HG02759 (cell line): Measurements from ENCODE around the gene BCL2L2.

Experiments used
- ATAC-seq: cut with Tn5 transposase; IDR thresholded peaks from one replicate; pipeline ENCODE4 v1.9.1; 2021; ENCODE audit warnings: mild to moderate bottlenecking, moderate library complexity; ENCODE audit not compliant: unreplicated experiment

Gene BCL2L2

GRCh38 chr14:23299211-23299957 is 7.2 kb upstream of the BCL2L2 start:
- ATAC-seq: no peak

GRCh38 chr14:23299986-23300686 is 6.5 kb upstream of the BCL2L2 start:
- ATAC-seq: no peak

DNA sequence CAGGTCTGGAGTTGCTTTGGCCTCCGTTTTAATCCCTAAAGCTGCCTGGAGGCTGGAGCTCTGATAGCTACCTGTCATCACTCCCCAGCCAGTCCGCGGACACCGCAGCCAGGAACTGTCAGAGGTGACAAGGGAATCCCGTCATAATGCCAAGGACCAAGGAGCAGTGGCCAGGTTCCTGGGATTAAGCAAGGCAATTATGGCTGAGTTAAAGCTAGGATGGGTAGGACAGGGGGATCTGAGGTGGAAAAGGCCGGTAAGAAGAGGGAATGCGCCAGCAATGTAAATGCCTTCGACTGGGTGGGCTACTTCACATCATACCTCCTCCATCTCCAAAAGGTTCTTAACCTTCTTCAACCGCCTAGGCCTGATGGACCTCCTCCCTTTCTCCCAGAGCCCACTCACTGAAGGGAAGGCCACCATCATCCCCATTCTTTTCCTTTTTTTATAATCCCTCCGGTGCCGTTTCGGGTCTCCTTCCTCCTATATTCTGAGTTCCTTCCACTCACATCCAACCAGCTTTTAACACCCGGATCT is 5.9 kb upstream of the BCL2L2 start:
- no peak for ATAC-seq

- peak; percentile 79 for ATAC-seq
Measured at GRCh38 chr14:23301288-23301968, 5.2 kb upstream of the BCL2L2 start.

DNA sequence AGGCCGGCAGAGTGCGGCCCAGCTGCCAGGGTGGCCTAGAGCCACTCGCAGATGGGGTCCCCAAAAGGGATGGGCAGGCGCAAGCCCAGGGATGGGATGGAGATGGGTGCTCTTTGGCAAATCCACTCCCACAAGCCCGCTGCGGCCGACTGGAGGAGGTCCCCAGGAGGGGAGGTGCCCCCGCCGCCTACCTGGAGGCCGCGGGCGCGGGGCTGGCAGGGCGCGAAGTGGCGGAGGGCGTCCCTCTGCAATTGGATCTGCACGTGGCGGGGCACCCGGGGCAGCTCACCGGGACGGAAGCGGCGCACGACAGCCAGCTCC is 4.7 kb upstream of the BCL2L2 start:
- ATAC-seq: peak; percentile 15

GRCh38 chr14:23302290-23303225 is 4.1 kb upstream of the BCL2L2 start, which contains the start of gene PPP1R3E:
PPP1R3E (minus strand) TSS chr14:23302859; CDS start chr14:23302576, 283 bp downstream.
- peak; percentile 36 for ATAC-seq

GRCh38 chr14:23307146-23307530 is 505 bp downstream of the BCL2L2 start:
- no peak for ATAC-seq

GRCh38 chr14:23307687-23308644 is 1.3 kb downstream of the BCL2L2 start:
- ATAC-seq: no peak

DNA sequence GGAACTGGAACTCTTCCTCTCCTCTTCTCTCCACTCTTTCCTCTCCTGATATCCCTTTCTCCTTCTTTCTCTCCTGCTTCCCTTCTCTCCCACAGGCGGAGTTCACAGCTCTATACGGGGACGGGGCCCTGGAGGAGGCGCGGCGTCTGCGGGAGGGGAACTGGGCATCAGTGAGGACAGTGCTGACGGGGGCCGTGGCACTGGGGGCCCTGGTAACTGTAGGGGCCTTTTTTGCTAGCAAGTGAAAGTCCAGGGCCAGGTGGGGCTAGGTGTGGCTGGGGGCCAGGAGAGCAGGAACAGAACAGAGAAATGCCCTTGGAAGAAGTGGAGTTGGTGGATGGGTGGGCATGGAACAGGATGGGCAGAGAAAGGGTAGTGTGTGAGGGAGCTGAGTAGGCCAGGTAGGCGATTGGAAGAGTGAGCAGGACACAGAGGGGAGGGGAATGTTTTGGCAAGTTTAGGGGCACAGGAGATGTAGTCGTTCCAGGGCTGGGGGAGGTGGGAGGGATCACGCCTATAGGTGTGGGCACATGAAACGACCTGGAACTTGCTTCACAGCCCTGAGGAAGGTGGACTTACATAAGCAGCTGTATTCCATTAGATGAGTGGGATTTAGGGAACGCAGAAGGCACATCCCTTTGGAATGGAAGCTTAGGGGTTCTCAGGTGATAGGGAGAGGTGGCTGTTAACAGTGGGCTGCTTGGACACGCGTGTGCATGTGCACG is 2.2 kb downstream of the BCL2L2 start:
- no peak for ATAC-seq

DNA sequence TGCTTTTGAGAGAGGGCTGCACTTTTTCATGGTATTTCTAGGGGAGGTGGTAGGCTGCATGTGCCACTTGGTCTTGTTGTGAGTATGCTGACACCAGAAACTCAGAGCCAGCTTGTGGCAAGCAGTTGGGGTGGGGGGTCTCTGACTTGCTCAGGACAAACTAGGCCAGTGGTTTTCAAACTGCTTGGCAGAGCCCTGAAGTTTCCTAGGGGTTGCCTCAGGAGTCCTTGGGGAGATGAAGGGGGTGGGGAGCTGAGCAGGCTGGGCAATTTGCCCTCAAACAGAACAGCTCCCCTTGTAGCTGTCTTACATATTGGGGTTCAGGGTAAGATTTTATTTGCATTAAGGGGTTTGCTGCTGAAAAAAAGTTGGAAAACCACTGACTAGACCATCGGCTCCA is 3.9 kb downstream of the BCL2L2 start:
- no peak for ATAC-seq

- ATAC-seq: no peak
Measured at GRCh38 chr14:23316300-23316699, 9.7 kb downstream of the BCL2L2 start.

DNA sequence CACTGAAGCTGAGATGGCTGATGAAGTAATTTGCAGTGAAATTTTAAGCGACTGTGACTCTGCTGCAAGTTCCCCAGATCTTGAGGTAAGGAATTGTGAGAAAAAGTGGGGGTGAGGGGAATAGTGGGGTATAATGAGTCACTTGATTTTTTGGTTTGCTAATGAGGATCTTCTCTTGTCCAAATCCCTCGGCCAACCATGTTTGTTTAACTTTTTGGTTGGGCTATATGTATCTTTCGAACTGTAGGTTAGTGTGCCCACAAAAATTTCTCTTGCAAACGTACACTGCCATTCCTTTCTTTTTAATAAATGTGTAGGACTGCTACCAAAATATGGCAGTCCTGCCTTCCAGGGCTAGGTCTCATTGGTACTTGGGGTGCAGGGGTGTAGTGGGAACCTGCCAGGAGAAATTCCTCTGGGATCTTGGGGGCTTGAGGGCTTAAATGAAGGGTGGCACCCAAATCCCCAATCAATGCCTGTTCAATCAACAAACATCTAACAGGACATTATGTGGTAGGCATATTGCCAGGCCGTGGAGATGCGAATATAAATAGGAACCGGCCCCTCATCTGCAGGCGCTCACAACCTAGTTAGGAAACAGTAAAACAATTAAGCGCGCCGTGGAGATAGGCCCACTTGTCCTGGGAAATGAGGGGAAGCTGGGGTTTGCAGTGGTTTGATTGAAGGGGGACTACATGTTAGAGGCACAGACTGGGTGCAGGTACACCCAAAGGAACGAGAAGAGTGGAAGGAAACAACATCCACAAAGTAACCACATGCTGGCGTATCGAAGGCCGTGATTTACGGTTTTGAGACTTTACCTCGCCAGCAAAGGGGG is 13.3 kb downstream of the BCL2L2 start:
- no peak for ATAC-seq

DNA sequence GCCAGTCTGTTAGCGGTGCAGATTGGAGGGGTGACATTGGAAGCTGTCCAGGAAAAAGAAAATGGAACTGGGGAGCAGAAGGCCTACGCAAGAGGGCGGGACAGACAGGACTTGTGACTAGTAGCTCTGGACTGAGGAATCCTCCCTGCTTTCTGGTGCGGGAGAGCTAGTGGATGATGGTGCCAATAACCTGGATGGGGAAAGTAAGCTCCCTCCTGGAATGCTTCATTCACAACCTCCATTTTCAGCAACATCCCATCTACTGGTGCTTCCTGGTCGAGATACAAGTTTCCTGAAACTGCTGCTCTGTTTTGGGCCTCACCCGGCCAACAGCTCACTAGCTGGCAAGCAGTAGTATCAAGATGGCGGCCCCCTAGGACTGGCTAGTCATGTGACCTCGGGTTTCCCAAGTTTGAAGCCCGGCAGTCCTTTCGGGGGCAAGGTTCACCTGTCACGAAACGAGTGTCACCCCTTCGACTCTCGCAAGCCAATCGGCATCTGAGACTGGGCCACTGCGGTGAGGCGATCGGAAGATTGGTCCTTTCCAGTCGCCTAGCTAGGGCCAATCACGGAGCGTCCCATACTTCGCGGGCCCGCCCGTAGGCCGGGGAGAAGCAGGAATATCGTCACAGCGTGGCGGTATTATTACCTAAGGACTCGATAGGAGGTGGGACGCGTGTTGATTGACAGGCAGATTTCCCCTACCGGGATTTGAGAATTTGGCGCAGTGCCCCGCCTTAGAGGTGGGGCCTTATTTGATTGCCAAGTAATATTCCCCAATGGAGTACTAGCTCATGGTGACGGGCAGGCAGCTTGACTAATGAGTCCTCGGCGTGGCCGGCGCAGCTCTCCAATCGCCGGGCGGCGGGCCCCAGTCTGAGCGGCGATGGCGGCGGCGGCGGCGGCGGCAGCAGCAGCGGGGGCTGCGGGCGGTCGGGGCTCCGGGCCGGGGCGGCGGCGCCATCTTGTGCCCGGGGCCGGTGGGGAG is 14.2 kb downstream of the BCL2L2 start, which contains the start of gene PABPN1:
Gene PABPN1, plus strand, starts transcription at position 874 of the 988 bp plus-strand sequence. Its CDS starts 13 bp downstream, at position 887.
- peak; percentile 89 for ATAC-seq

GRCh38 chr14:23321572-23322547 is 15.2 kb downstream of the BCL2L2 start:
- peak; percentile 21 for ATAC-seq
